ENCODE measurements around the gene MYLK.

Gene MYLK

GRCh38 chr3:123790254-123791072 lies 93.7 kb downstream of the MYLK start:
- no peak for FAIRE-seq

GRCh38 chr3:123789760-123790159 lies 94.4 kb downstream of the MYLK start:
- no peak for FAIRE-seq

- no peak for FAIRE-seq
Measured at GRCh38 chr3:123789160-123789559, 95.0 kb downstream of the MYLK start.

GRCh38 chr3:123788710-123789109 lies 95.4 kb downstream of the MYLK start:
- FAIRE-seq: no peak

GRCh38 chr3:123787133-123787532 lies 97.0 kb downstream of the MYLK start:
- FAIRE-seq: no peak

GRCh38 chr3:123785602-123786001 lies 98.5 kb downstream of the MYLK start:
- no peak for FAIRE-seq

GRCh38 chr3:123783811-123784210 lies 100.3 kb downstream of the MYLK start:
- FAIRE-seq: no peak

GRCh38 chr3:123783050-123783689 lies 101.0 kb downstream of the MYLK start:
- FAIRE-seq: no peak

GRCh38 chr3:123782488-123782887 lies 101.6 kb downstream of the MYLK start:
- FAIRE-seq: no peak

GRCh38 chr3:123781571-123782275 lies 102.4 kb downstream of the MYLK start:
- no peak for FAIRE-seq

GRCh38 chr3:123781138-123781537 lies 103.0 kb downstream of the MYLK start:
- FAIRE-seq: no peak

- FAIRE-seq: no peak
Measured at GRCh38 chr3:123780656-123781055, 103.5 kb downstream of the MYLK start.

- FAIRE-seq: no peak
Measured at GRCh38 chr3:123779655-123780231, 104.4 kb downstream of the MYLK start.

GRCh38 chr3:123778991-123779622 lies 105.0 kb downstream of the MYLK start:
- no peak for FAIRE-seq

GRCh38 chr3:123778525-123778924 lies 105.6 kb downstream of the MYLK start:
- FAIRE-seq: no peak

- FAIRE-seq: no peak
Measured at GRCh38 chr3:123776071-123776782, 107.9 kb downstream of the MYLK start.

- no peak for FAIRE-seq
Measured at GRCh38 chr3:123774474-123774873, 109.7 kb downstream of the MYLK start.

- FAIRE-seq: no peak
Measured at GRCh38 chr3:123773681-123774431, 110.3 kb downstream of the MYLK start.

- no peak for FAIRE-seq
Measured at GRCh38 chr3:123769356-123769743, 114.8 kb downstream of the MYLK start.

GRCh38 chr3:123768480-123769355 lies 115.4 kb downstream of the MYLK start:
- FAIRE-seq: no peak

All from islet of Langerhans (tissue), 1 donor.